Measurements from ENCODE around the gene MINDY2. TPM values are rescaled to one million over a fixed set of nuclear protein-coding genes. Genes with fewer than 3 reads are reported as not detected.
"Not testable (repeated sequence)": the region's sequence is repeated elsewhere in the genome, so short reads cannot be mapped to it uniquely, and the experiment has no call there.

The MINDY2 gene
- total RNA-seq, 4 donors from 2014 or later = 7.1 to 22.0 (median 9.8) TPM

GRCh38 chr15:58854593-58854992 is 83.5 kb downstream of the MINDY2 start:
- DNase-seq (no peak), ATAC-seq (no peak)
- Histone ChIP-seq H3K27ac (no peak overlapping the region), H3K36me3 (peaks cover 0 to 7% of the 10 kb centered on the region in 2 donors), H3K4me1 (no peaks in the 10 kb centered on the region), H3K9me3 (no peaks in the 10 kb centered on the region), H3K27me3 (no peaks in the 10 kb centered on the region), H3K4me3 (no peak overlapping the region)
- TF ChIP-seq POLR2A (IDR thresholded peaks at IDR 0.05) = no peak
- TF ChIP-seq, protein P1, sequence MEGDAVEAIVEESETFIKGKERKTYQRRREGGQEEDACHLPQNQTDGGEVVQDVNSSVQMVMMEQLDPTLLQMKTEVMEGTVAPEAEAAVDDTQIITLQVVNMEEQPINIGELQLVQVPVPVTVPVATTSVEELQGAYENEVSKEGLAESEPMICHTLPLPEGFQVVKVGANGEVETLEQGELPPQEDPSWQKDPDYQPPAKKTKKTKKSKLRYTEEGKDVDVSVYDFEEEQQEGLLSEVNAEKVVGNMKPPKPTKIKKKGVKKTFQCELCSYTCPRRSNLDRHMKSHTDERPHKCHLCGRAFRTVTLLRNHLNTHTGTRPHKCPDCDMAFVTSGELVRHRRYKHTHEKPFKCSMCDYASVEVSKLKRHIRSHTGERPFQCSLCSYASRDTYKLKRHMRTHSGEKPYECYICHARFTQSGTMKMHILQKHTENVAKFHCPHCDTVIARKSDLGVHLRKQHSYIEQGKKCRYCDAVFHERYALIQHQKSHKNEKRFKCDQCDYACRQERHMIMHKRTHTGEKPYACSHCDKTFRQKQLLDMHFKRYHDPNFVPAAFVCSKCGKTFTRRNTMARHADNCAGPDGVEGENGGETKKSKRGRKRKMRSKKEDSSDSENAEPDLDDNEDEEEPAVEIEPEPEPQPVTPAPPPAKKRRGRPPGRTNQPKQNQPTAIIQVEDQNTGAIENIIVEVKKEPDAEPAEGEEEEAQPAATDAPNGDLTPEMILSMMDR (IDR thresholded peaks at IDR 0.05 in 4 of 5, conservative IDR thresholded peaks at IDR 0.05 in 1 of 5) = no peak
- intact Hi-C loops (cut with DNase I; ENCODE audit: low total_unique reads) (no loop called here), in situ Hi-C loops (cut with MboI; ENCODE audit: low sequenced_read_pairs in 4 of 4) (no loop called here)

GRCh38 chr15:58856086-58856485 is 85.0 kb downstream of the MINDY2 start:
- in situ Hi-C loops (cut with MboI; ENCODE audit: low sequenced_read_pairs in 4 of 4) (no loop called here), intact Hi-C loops (cut with DNase I; ENCODE audit: low total_unique reads) (no loop called here)
- Histone ChIP-seq H3K27ac (no peak overlapping the region), H3K4me3 (no peak overlapping the region), H3K36me3 (peaks cover 0 to 7% of the 10 kb centered on the region in 2 donors), H3K4me1 (no peaks in the 10 kb centered on the region), H3K27me3 (no peaks in the 10 kb centered on the region), H3K9me3 (no peaks in the 10 kb centered on the region)
- DNase-seq (no peak), ATAC-seq (no peak)
- TF ChIP-seq POLR2A (IDR thresholded peaks at IDR 0.05) = no peak

GRCh38 chr15:58856621-58857020 is 85.5 kb downstream of the MINDY2 start:
- in situ Hi-C loops (cut with MboI; ENCODE audit: low sequenced_read_pairs in 4 of 4); ATAC-seq; H3K27me3 ChIP-seq; H3K36me3 ChIP-seq; H3K9me3 ChIP-seq; DNase-seq; intact Hi-C loops (cut with DNase I; ENCODE audit: low total_unique reads); H3K4me3 ChIP-seq; H3K27ac ChIP-seq; H3K4me1 ChIP-seq: not testable (repeated sequence)

DNA sequence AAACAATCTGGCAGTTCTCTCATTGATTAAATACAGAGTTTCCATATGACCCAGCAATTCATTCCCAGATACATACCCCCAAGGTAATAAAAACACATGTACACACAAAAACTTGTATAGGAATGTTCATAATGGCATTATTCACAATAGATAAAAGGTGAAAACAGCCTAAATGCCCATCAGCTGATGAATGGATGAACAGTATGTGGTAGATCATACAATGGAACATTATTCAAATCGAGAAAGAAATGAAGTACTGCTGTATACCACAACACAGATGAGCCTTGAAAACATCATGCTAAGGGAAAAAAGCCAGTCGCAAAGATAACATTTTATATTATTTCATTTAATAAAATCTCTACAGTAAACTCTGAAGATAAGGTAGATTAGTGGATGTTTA is 91.2 kb downstream of the MINDY2 start:
- TF ChIP-seq POLR2A (IDR thresholded peaks at IDR 0.05) = no peak
- TF ChIP-seq, protein P1 (IDR thresholded peaks at IDR 0.05 in 4 of 5, conservative IDR thresholded peaks at IDR 0.05 in 1 of 5) = no peak
- DNase-seq (no peak), ATAC-seq (no peak)
- Histone ChIP-seq H3K9me3 (no peaks in the 10 kb centered on the region), H3K27me3 (no peaks in the 10 kb centered on the region), H3K4me3 (no peak overlapping the region), H3K4me1 (no peaks in the 10 kb centered on the region), H3K36me3 (no peaks in the 10 kb centered on the region), H3K27ac (no peak overlapping the region)
- in situ Hi-C loops (cut with MboI; ENCODE audit: low sequenced_read_pairs in 4 of 4) = no loop called here
- intact Hi-C loops (cut with DNase I; ENCODE audit: low total_unique reads) = no loop called here

- intact Hi-C loops (cut with DNase I; ENCODE audit: low total_unique reads) (no loop called here), in situ Hi-C loops (cut with MboI; ENCODE audit: low sequenced_read_pairs in 4 of 4) (no loop called here)
- peak in 1 of 2 donors; percentile 23 for DNase-seq
- H3K36me3 ChIP-seq = no peaks in the 10 kb centered on the region
- peak overlapping the region; percentile 24 to 50 (median 44) for H3K4me3 ChIP-seq
- H3K27me3 ChIP-seq = no peaks in the 10 kb centered on the region
- TF ChIP-seq, protein P1 (IDR thresholded peaks at IDR 0.05 in 4 of 5, conservative IDR thresholded peaks at IDR 0.05 in 1 of 5) = no peak
- no peak for TF ChIP-seq POLR2A (IDR thresholded peaks at IDR 0.05)
- no peaks in the 10 kb centered on the region for H3K9me3 ChIP-seq
- ATAC-seq = peak; percentile 44 to 63
- no peaks in the 10 kb centered on the region for H3K4me1 ChIP-seq
- H3K27ac ChIP-seq = no peak overlapping the region
Measured at GRCh38 chr15:58864602-58865424, 93.7 kb downstream of the MINDY2 start.

All from gastrocnemius medialis (tissue), 4 donors.